HCT116 (cell line): ENCODE data around the gene CCL16.

ENCODE experiments used
- CEBPB ChIP-seq: IDR thresholded peaks from 2 replicates; pipeline ENCODE4 v1.6.1; 2012; ENCODE audit warnings: low read depth
- MAX ChIP-seq: IDR thresholded peaks from 2 replicates; pipeline ENCODE4 v1.6.1; 2012
- SIN3A ChIP-seq: IDR thresholded peaks from 2 replicates; pipeline ENCODE4 v1.6.1; 2012; ENCODE audit warnings: low read depth

GRCh38 chr17:35949401-35949800 lies 31.9 kb downstream of the CCL16 start:
- no peak for TF ChIP-seq SIN3A
- no peak for TF ChIP-seq MAX
- TF ChIP-seq CEBPB: no peak
